ENCODE results near the gene IPO4. TPM values are rescaled to one million over a fixed set of nuclear protein-coding genes. Genes with fewer than 3 reads are reported as not detected.

IPO4 gene
- total and polyA plus RNA-seq, 2 of the 13 experiments (the other 11 are each of a cell fraction or from before 2014, with no cell fraction given), result 39.0 to 179 TPM

DNA sequence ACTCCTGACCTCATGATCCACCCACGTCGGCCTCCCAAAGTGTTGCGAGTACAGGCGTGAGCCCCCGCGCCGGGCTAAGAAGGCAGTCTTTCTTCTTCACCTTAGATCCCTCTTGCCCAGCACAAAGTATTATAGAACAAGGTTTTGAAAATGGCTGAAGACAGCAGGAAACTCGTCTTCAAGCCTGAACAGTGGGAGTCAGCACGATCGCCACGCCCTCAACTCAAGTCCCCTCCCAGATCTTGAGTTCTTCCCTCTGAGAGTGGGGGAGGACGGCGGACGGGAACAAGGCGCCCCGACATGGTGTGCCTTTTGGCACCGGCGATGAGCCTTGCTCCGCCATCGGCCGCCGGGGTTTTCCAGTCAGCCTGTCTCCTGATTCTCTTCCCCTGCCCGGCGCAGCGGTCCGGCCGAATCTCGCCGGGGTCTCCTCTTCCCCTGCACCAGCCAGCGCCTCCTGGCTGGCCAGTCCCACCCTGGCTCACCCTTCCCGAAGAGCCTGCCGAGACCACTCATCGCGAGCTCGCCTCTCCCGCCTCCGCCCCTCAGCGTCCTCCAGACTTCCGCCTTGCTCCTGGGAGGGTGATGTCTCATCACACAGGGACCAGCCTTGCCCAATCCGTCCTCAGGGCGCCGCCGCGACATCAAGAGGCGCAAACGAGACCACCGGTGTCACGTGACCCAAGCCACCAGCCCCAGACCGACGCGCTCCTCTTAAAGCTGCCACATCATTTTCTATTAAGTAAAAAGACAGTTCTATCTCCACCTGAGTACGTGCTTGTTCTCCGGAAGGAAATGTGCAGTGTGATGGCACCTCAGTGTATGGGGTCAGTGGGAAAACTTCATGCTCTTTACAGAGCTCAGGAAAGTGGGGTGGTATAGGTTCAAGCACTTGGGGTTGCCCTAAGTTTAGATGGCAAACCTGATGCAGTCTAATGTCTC lies 24.6 kb upstream of the IPO4 start, which contains the start of gene CHMP4A (continued):
- peak; percentile 96 for TF ChIP-seq ZSCAN31 (CRISPR knock-in tag; IDR thresholded peaks at IDR 0.05; ENCODE audit: low read depth)
- peak; percentile 95 for TF ChIP-seq BORCS8-MEF2B (CRISPR knock-in tag; IDR thresholded peaks at IDR 0.05)
- TF ChIP-seq, protein P1, sequence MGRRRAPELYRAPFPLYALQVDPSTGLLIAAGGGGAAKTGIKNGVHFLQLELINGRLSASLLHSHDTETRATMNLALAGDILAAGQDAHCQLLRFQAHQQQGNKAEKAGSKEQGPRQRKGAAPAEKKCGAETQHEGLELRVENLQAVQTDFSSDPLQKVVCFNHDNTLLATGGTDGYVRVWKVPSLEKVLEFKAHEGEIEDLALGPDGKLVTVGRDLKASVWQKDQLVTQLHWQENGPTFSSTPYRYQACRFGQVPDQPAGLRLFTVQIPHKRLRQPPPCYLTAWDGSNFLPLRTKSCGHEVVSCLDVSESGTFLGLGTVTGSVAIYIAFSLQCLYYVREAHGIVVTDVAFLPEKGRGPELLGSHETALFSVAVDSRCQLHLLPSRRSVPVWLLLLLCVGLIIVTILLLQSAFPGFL (CRISPR knock-in tag; IDR thresholded peaks at IDR 0.05), result peak; percentile 47; the same call in 1 of the 2 replicates
- peak; percentile 85 for TF ChIP-seq SRY (CRISPR knock-in tag; IDR thresholded peaks at IDR 0.05)
- TF ChIP-seq CCAR2 (optimal IDR thresholded peaks at IDR 0.05; ENCODE audit: low read depth, low read length), result peak; percentile 74
- TF ChIP-seq TCF12 (IDR thresholded peaks at IDR 0.05), result no peak
- peak; percentile 72; the same call in 1 of the 2 replicates for TF ChIP-seq TCF12 (CRISPR knock-in tag; IDR thresholded peaks at IDR 0.05)
- peak; percentile 81 for TF ChIP-seq RAD21 (CRISPR knock-in tag; IDR thresholded peaks at IDR 0.05)
- TF ChIP-seq SNAPC5 (CRISPR knock-in tag; IDR thresholded peaks at IDR 0.05; ENCODE audit: borderline replicate concordance), result peak; percentile 83
- peak; percentile 100 for TF ChIP-seq TAF15 (IDR thresholded peaks at IDR 0.05; ENCODE audit: low read depth, low read length, poor library complexity, severe bottlenecking)
- TF ChIP-seq ZNF841 (CRISPR knock-in tag; IDR thresholded peaks at IDR 0.05; ENCODE audit: borderline replicate concordance), result no peak
- TF ChIP-seq ARNTL (CRISPR knock-in tag; IDR thresholded peaks at IDR 0.05), result peak; percentile 93
- peak; percentile 64; the same call in 1 of the 2 replicates for TF ChIP-seq STAT5B (CRISPR knock-in tag; IDR thresholded peaks at IDR 0.05)
- TF ChIP-seq ZNF589 (CRISPR knock-in tag; conservative IDR thresholded peaks at IDR 0.05), result peak; percentile 69; the same call in 1 of the 2 replicates
- peak; percentile 89 for TF ChIP-seq ZNF768 (CRISPR knock-in tag; IDR thresholded peaks at IDR 0.05)
- TF ChIP-seq ZUFSP (CRISPR knock-in tag; IDR thresholded peaks at IDR 0.05; ENCODE audit: borderline replicate concordance), result no peak
- TF ChIP-seq KDM3A (CRISPR knock-in tag; IDR thresholded peaks at IDR 0.05; ENCODE audit: low read depth), result peak; percentile 96; the same call in 1 of the 2 replicates
- TF ChIP-seq GZF1 (CRISPR knock-in tag; IDR thresholded peaks at IDR 0.05), result peak; percentile 67
- peak; percentile 83; the same call in 1 of the 2 replicates for TF ChIP-seq NR0B2 (CRISPR knock-in tag; IDR thresholded peaks at IDR 0.05)
- peak; percentile 95 for TF ChIP-seq CBX1 (IDR thresholded peaks at IDR 0.05; ENCODE audit: low read depth)
- peak; percentile 99 for TF ChIP-seq MTA1 (CRISPR knock-in tag; IDR thresholded peaks at IDR 0.05; ENCODE audit: borderline replicate concordance)
- TF ChIP-seq GPBP1L1 (CRISPR knock-in tag; IDR thresholded peaks at IDR 0.05), result no peak
- peak; percentile 48; the same call in 1 of the 2 replicates for TF ChIP-seq ATAD3A (CRISPR knock-in tag; IDR thresholded peaks at IDR 0.05)
- TF ChIP-seq DNMT3B (CRISPR knock-in tag; conservative IDR thresholded peaks at IDR 0.05), result no peak; the same call in 1 of the 2 replicates
- TF ChIP-seq EZH2 (conservative IDR thresholded peaks at IDR 0.05; ENCODE audit: low read depth, low read length), result no peak
- no peak for TF ChIP-seq ATRX (CRISPR knock-in tag; IDR thresholded peaks at IDR 0.05; ENCODE audit: borderline replicate concordance)

Data from HepG2 (cell line).